SK-N-SH treated with all-trans-retinoic acid at 6 μM for 48 hours (cell line): ENCODE data around the gene ZDHHC8.

ENCODE experiments used
- ARNTL ChIP-seq: fragments of 450-650 bp; formaldehyde crosslinking; IDR thresholded peaks from 2 replicates; pipeline ENCODE4 v1.5.0; 2020; ENCODE audit warnings: low read depth, mild to moderate bottlenecking, moderate library complexity, borderline replicate concordance
- BACH2 ChIP-seq: fragments of 250-450 bp; sonication (Bioruptor Pico); IDR thresholded peaks from 2 replicates; pipeline ENCODE4 v1.9.0; 2021; ENCODE audit warnings: mild to moderate bottlenecking, borderline replicate concordance
- CSDC2 ChIP-seq: fragments of 250-450 bp; sonication (Bioruptor Pico); IDR thresholded peaks from 2 replicates; pipeline ENCODE4 v1.5.0; 2020; ENCODE audit warnings: mild to moderate bottlenecking, moderate library complexity
- GLIS3 ChIP-seq: fragments of 250-450 bp; sonication (Bioruptor Pico); IDR thresholded peaks from 2 replicates; pipeline ENCODE4 v1.5.0; 2020; ENCODE audit warnings: mild to moderate bottlenecking, moderate library complexity
- RARB ChIP-seq: fragments of 250-450 bp; sonication (Bioruptor Pico); IDR thresholded peaks from 2 replicates; pipeline ENCODE4 v1.8.0; 2021; ENCODE audit warnings: mild to moderate bottlenecking, moderate library complexity
- TOX ChIP-seq: fragments of 250-450 bp; sonication (Bioruptor Pico); IDR thresholded peaks from 2 replicates; pipeline ENCODE4 v1.8.0; 2021; ENCODE audit warnings: mild to moderate bottlenecking, moderate library complexity, borderline replicate concordance
- ZFP3 ChIP-seq: fragments of 250-450 bp; sonication (Bioruptor Pico); IDR thresholded peaks from 2 replicates; pipeline ENCODE4 v1.5.0; 2020; ENCODE audit warnings: mild to moderate bottlenecking, moderate library complexity
- ZFP30 ChIP-seq: fragments of 450-650 bp; formaldehyde crosslinking; IDR thresholded peaks from 2 replicates; pipeline ENCODE4 v1.5.0; 2022; ENCODE audit warnings: mild to moderate bottlenecking, moderate library complexity
- ZNF70 ChIP-seq: fragments of 450-650 bp; formaldehyde crosslinking; IDR thresholded peaks from 2 replicates; pipeline ENCODE4 v1.5.0; 2020; ENCODE audit warnings: mild to moderate bottlenecking, moderate library complexity
- TF ChIP-seq, protein P1 (sequence below): fragments of 250-450 bp; sonication (Bioruptor Pico); IDR thresholded peaks from 2 replicates; pipeline ENCODE4 v1.8.0; 2020; ENCODE audit warnings: mild to moderate bottlenecking, moderate library complexity, borderline replicate concordance
- TF ChIP-seq, protein P2 (sequence below): fragments of 250-450 bp; sonication (Bioruptor Pico); IDR thresholded peaks from 2 replicates; pipeline ENCODE4 v1.5.1; 2021; ENCODE audit warnings: mild to moderate bottlenecking, moderate library complexity

DNA sequence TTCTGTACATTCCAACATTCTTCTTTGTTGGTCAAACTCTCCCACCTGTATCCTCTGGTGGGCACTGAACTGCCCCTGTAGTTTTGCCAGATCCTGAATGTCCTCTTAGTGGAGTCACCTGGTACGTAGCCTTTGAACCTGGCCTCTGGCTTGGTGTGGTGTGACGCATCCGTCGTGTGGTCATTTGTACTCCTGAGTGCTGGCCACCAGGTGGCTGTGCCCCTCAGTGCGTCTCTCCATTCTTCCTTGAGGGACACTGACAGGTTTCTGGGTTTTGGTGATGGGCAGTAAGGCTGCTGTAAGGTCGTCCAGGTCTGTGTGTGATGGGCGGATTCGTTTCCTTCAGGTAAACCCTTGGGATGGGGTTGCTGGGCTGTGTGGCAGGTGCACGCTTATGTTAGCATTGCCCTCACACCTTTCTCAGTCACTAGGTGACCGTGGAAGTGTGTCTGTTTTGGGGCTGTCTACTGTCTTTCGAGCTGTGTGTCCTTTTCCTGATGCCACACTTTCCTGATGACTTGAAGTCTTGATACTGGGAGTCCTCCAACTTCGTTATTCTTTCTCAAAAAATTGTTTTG is 29.3 kb upstream of the ZDHHC8 start:
- TF ChIP-seq TOX (CRISPR knock-in tag) (no peak), ZFP30 (CRISPR knock-in tag) (no peak), ARNTL (CRISPR knock-in tag) (no peak), GLIS3 (CRISPR knock-in tag) (no peak), CSDC2 (CRISPR knock-in tag) (no peak), BACH2 (CRISPR knock-in tag) (no peak), ZFP3 (CRISPR knock-in tag) (no peak), RARB (CRISPR knock-in tag) (no peak), ZNF70 (no peak)
- TF ChIP-seq, protein P1, sequence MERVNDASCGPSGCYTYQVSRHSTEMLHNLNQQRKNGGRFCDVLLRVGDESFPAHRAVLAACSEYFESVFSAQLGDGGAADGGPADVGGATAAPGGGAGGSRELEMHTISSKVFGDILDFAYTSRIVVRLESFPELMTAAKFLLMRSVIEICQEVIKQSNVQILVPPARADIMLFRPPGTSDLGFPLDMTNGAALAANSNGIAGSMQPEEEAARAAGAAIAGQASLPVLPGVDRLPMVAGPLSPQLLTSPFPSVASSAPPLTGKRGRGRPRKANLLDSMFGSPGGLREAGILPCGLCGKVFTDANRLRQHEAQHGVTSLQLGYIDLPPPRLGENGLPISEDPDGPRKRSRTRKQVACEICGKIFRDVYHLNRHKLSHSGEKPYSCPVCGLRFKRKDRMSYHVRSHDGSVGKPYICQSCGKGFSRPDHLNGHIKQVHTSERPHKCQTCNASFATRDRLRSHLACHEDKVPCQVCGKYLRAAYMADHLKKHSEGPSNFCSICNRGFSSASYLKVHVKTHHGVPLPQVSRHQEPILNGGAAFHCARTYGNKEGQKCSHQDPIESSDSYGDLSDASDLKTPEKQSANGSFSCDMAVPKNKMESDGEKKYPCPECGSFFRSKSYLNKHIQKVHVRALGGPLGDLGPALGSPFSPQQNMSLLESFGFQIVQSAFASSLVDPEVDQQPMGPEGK (CRISPR knock-in tag): no peak
- TF ChIP-seq, protein P2, sequence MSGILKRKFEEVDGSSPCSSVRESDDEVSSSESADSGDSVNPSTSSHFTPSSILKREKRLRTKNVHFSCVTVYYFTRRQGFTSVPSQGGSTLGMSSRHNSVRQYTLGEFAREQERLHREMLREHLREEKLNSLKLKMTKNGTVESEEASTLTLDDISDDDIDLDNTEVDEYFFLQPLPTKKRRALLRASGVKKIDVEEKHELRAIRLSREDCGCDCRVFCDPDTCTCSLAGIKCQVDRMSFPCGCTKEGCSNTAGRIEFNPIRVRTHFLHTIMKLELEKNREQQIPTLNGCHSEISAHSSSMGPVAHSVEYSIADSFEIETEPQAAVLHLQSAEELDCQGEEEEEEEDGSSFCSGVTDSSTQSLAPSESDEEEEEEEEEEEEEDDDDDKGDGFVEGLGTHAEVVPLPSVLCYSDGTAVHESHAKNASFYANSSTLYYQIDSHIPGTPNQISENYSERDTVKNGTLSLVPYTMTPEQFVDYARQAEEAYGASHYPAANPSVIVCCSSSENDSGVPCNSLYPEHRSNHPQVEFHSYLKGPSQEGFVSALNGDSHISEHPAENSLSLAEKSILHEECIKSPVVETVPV (CRISPR knock-in tag): no peak
